T-helper 2 cell treated with Interferon-gamma antibody and Interleukin-4, amounts not matched to agents 5 μg/mL and 100 μg/mL, for 36 hours (primary cell): ENCODE data around the gene CCSER2.
"Not testable (repeated sequence)": the region's sequence is repeated elsewhere in the genome, so short reads cannot be mapped to it uniquely, and the experiment has no call there.

ENCODE experiments used
- DNase-seq: peaks from one replicate; pipeline ENCODE4 v3.0.0; 2021; ENCODE audit warnings: low spot score
- H3K27ac Mint-ChIP-seq: one replicate; pipeline ENCODE4 v1.8.0; 2021; ENCODE audit warnings: mild to moderate bottlenecking, mixed read lengths
- H3K27me3 Mint-ChIP-seq: one replicate; pipeline ENCODE4 v1.8.0; 2021; ENCODE audit warnings: low read depth, mixed read lengths
- H3K36me3 Mint-ChIP-seq: one replicate; pipeline ENCODE4 v1.8.0; 2021; ENCODE audit warnings: low read depth, mixed read lengths
- H3K4me1 Mint-ChIP-seq: one replicate; pipeline ENCODE4 v1.8.0; 2021; ENCODE audit warnings: low read depth, mixed read lengths
- H3K4me3 Mint-ChIP-seq: one replicate; pipeline ENCODE4 v1.8.0; 2022; ENCODE audit warnings: mild to moderate bottlenecking, moderate library complexity, mixed read lengths
- H3K9me3 Mint-ChIP-seq: one replicate; pipeline ENCODE4 v1.8.0; 2021; ENCODE audit warnings: mixed read lengths

The CCSER2 gene

GRCh38 chr10:84342584-84342983 lies 14.2 kb downstream of the CCSER2 start:
- no peak for DNase-seq
- H3K4me3 Mint-ChIP-seq: peak overlapping the region; percentile 50
- peak overlapping the region; percentile 49 for H3K27ac Mint-ChIP-seq
- H3K27me3 Mint-ChIP-seq: no peaks in the 10 kb centered on the region
- peaks cover 49% of the 10 kb centered on the region for H3K4me1 Mint-ChIP-seq
- peaks cover 37% of the 10 kb centered on the region for H3K36me3 Mint-ChIP-seq
- no peaks in the 10 kb centered on the region for H3K9me3 Mint-ChIP-seq

GRCh38 chr10:84343831-84344230 lies 15.4 kb downstream of the CCSER2 start:
- H3K4me1 Mint-ChIP-seq: peaks cover 48% of the 10 kb centered on the region
- no peaks in the 10 kb centered on the region for H3K27me3 Mint-ChIP-seq
- no peak overlapping the region for H3K4me3 Mint-ChIP-seq
- H3K9me3 Mint-ChIP-seq: no peaks in the 10 kb centered on the region
- DNase-seq: no peak
- H3K36me3 Mint-ChIP-seq: peaks cover 34% of the 10 kb centered on the region
- H3K27ac Mint-ChIP-seq: no peak overlapping the region

- Mint-ChIP-seq H3K4me1 (peaks cover 48% of the 10 kb centered on the region), H3K9me3 (no peaks in the 10 kb centered on the region), H3K4me3 (peak overlapping the region; percentile 39), H3K27me3 (no peaks in the 10 kb centered on the region), H3K27ac (no peak overlapping the region), H3K36me3 (peaks cover 35% of the 10 kb centered on the region)
- DNase-seq: no peak
Observed at GRCh38 chr10:84344526-84344925, 16.1 kb downstream of the CCSER2 start.

- Mint-ChIP-seq H3K4me1 (peaks cover 29% of the 10 kb centered on the region), H3K36me3 (peaks cover 20% of the 10 kb centered on the region)
- not testable (repeated sequence) for DNase-seq, H3K4me3 Mint-ChIP-seq, H3K27me3 Mint-ChIP-seq, H3K27ac Mint-ChIP-seq, H3K9me3 Mint-ChIP-seq
Observed at GRCh38 chr10:84347575-84348002, 19.2 kb downstream of the CCSER2 start.

- Mint-ChIP-seq H3K27me3 (no peaks in the 10 kb centered on the region), H3K36me3 (peaks cover 18% of the 10 kb centered on the region), H3K4me3 (no peak overlapping the region), H3K9me3 (no peaks in the 10 kb centered on the region), H3K4me1 (peaks cover 26% of the 10 kb centered on the region), H3K27ac (no peak overlapping the region)
- no peak for DNase-seq
Observed at GRCh38 chr10:84348447-84348846, 20.1 kb downstream of the CCSER2 start.

- peaks cover 18% of the 10 kb centered on the region for H3K36me3 Mint-ChIP-seq
- no peak overlapping the region for H3K4me3 Mint-ChIP-seq
- H3K27ac Mint-ChIP-seq: no peak overlapping the region
- DNase-seq: no peak
- no peaks in the 10 kb centered on the region for H3K27me3 Mint-ChIP-seq
- no peaks in the 10 kb centered on the region for H3K9me3 Mint-ChIP-seq
- peaks cover 23% of the 10 kb centered on the region for H3K4me1 Mint-ChIP-seq
Observed at GRCh38 chr10:84348860-84349259, 20.5 kb downstream of the CCSER2 start.

- Mint-ChIP-seq H3K9me3 (no peaks in the 10 kb centered on the region), H3K36me3 (peaks cover 3% of the 10 kb centered on the region), H3K4me1 (peaks cover 25% of the 10 kb centered on the region), H3K27ac (no peak overlapping the region), H3K4me3 (no peak overlapping the region), H3K27me3 (no peaks in the 10 kb centered on the region)
- DNase-seq: peak; percentile 46
Observed at GRCh38 chr10:84352251-84352842, 24.0 kb downstream of the CCSER2 start.

- Mint-ChIP-seq H3K36me3 (peaks cover 4% of the 10 kb centered on the region), H3K4me1 (peaks cover 32% of the 10 kb centered on the region), H3K9me3 (no peaks in the 10 kb centered on the region), H3K27ac (no peak overlapping the region), H3K4me3 (no peak overlapping the region), H3K27me3 (no peaks in the 10 kb centered on the region)
- DNase-seq: no peak
Observed at GRCh38 chr10:84353052-84353803, 24.8 kb downstream of the CCSER2 start.

- H3K4me1 Mint-ChIP-seq: peaks cover 35% of the 10 kb centered on the region
- H3K4me3 Mint-ChIP-seq: no peak overlapping the region
- peaks cover 2% of the 10 kb centered on the region for H3K36me3 Mint-ChIP-seq
- DNase-seq: no peak
- H3K27ac Mint-ChIP-seq: no peak overlapping the region
- no peaks in the 10 kb centered on the region for H3K27me3 Mint-ChIP-seq
- H3K9me3 Mint-ChIP-seq: no peaks in the 10 kb centered on the region
Observed at GRCh38 chr10:84354623-84355022, 26.2 kb downstream of the CCSER2 start.

- Mint-ChIP-seq H3K9me3 (no peaks in the 10 kb centered on the region), H3K27me3 (no peaks in the 10 kb centered on the region), H3K4me1 (peaks cover 35% of the 10 kb centered on the region), H3K27ac (no peak overlapping the region), H3K36me3 (peaks cover 2% of the 10 kb centered on the region), H3K4me3 (no peak overlapping the region)
- no peak for DNase-seq
Observed at GRCh38 chr10:84355106-84355505, 26.7 kb downstream of the CCSER2 start.

GRCh38 chr10:84356928-84357327 lies 28.5 kb downstream of the CCSER2 start:
- Mint-ChIP-seq H3K4me3 (no peak overlapping the region), H3K9me3 (no peaks in the 10 kb centered on the region), H3K27ac (no peak overlapping the region), H3K36me3 (peaks cover 4% of the 10 kb centered on the region), H3K4me1 (peaks cover 35% of the 10 kb centered on the region), H3K27me3 (no peaks in the 10 kb centered on the region)
- DNase-seq: no peak

GRCh38 chr10:84358743-84359142 lies 30.4 kb downstream of the CCSER2 start:
- Mint-ChIP-seq H3K27ac (no peak overlapping the region), H3K36me3 (peaks cover 11% of the 10 kb centered on the region), H3K4me1 (peaks cover 38% of the 10 kb centered on the region), H3K9me3 (no peaks in the 10 kb centered on the region), H3K27me3 (no peaks in the 10 kb centered on the region), H3K4me3 (no peak overlapping the region)
- DNase-seq: no peak

GRCh38 chr10:84360637-84361365 lies 32.4 kb downstream of the CCSER2 start:
- Mint-ChIP-seq H3K27me3 (no peaks in the 10 kb centered on the region), H3K27ac (no peak overlapping the region), H3K4me3 (no peak overlapping the region), H3K4me1 (peaks cover 33% of the 10 kb centered on the region), H3K36me3 (peaks cover 11% of the 10 kb centered on the region), H3K9me3 (no peaks in the 10 kb centered on the region)
- no peak for DNase-seq

GRCh38 chr10:84365335-84365881 lies 37.0 kb downstream of the CCSER2 start:
- DNase-seq: no peak

More at GRCh38 chr10:84365335-84365881, 37.0 kb downstream of the CCSER2 start:
- Mint-ChIP-seq H3K9me3 (no peaks in the 10 kb centered on the region), H3K36me3 (peaks cover 17% of the 10 kb centered on the region), H3K4me1 (peaks cover 15% of the 10 kb centered on the region), H3K27ac (no peak overlapping the region), H3K27me3 (no peaks in the 10 kb centered on the region), H3K4me3 (no peak overlapping the region)
